ENCODE data around the gene BBS9.
"Not testable (repeated sequence)": the region's sequence is repeated elsewhere in the genome, so short reads cannot be mapped to it uniquely, and the experiment has no call there.

The BBS9 gene

DNA sequence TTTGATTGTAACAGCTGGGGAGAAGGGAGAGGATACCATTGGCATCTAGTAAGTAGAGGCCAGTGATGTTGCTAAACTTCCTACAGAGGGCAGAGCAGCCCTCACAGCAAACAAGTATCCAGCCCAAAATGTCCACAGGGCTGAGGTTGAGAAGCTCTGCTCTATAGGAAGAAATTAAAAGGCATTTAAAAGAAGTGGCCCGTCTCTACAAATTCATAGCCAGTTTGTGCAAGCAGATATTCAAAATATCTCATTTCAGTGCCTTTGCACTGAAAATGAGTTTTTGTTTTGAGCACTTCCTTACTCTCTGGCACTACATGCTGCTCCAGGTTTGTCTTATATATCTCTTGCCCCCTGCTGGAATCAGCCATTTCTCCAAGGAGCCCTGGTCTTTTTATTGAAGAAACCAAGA, 330.0 kb downstream of the BBS9 start:
- H3K27ac ChIP-seq: no peak overlapping the region
- TF ChIP-seq Cebpa-rat (IDR thresholded peaks at IDR 0.05): no peak
- H3K4me3 ChIP-seq: no peak overlapping the region
- H3K36me3 ChIP-seq: no peaks in the 10 kb centered on the region
- no peak overlapping the region for H3K4me2 ChIP-seq
- H4K20me1 ChIP-seq: no peaks in the 10 kb centered on the region
- H3K9ac ChIP-seq: no peak overlapping the region
- H3K27me3 ChIP-seq: no peaks in the 10 kb centered on the region
- no peaks in the 10 kb centered on the region for H3K4me1 ChIP-seq
- no peaks in the 10 kb centered on the region for H3K9me3 ChIP-seq (replicated peaks in 1 of 11)

DNA sequence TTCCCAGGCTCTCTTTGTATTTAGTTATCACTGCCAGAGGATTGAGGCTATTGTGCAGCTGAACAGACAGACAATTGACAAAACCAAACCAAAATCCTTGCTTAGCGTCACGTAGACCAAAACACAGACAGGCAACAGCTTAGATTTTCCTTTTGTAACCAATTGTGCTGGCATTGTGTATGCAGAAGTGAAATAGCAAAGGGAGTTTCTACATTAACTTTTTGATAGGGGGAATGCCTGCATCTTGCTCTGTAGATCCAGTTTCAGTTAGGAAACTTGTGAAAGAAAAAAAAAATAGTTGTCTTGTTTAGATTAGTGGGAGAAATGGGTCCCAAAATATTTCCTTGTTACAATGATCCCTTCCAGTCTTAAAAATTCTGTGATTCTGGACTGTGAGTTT, 333.8 kb downstream of the BBS9 start:
- Histone ChIP-seq H3K27ac (no peak overlapping the region), H3K4me2 (no peak overlapping the region)

DNA sequence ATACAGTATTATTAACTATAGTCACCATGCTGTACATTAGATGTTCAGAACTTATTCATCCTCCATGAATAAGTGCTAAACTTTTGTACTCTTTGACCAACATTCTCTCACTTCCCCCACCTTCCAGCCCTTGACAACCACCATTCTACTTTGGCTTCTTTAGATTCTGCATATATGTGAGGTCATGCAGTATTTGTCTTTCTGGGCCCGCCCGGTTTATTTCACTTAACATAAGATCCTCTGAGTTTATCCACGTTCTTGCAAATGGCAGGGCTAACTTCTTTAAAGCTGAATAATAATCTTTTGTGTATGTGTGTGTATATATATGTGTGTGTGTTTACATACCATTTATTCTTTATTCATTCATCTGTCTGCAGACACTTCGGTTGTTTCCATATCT, 336.8 kb downstream of the BBS9 start:
- H3K4me1 ChIP-seq: no peaks in the 10 kb centered on the region
- no peak for TF ChIP-seq Cebpa-rat (IDR thresholded peaks at IDR 0.05)
- H3K36me3 ChIP-seq: no peaks in the 10 kb centered on the region
- H3K27me3 ChIP-seq: no peaks in the 10 kb centered on the region
- H3K9ac ChIP-seq: no peak overlapping the region
- H3K27ac ChIP-seq: no peak overlapping the region
- H3K4me3 ChIP-seq: no peak overlapping the region
- no peaks in the 10 kb centered on the region for H4K20me1 ChIP-seq
- no peaks in the 10 kb centered on the region; a peak in 1 of 22 replicates for H3K9me3 ChIP-seq (replicated peaks in 1 of 11)
- H3K4me2 ChIP-seq: no peak overlapping the region

More for the DNA sequence above, 333.8 kb downstream of the BBS9 start:
- H3K4me3 ChIP-seq: no peak overlapping the region
- no peaks in the 10 kb centered on the region for H3K36me3 ChIP-seq
- no peaks in the 10 kb centered on the region for H4K20me1 ChIP-seq
- H3K9me3 ChIP-seq (replicated peaks in 1 of 11): no peaks in the 10 kb centered on the region
- H3K4me1 ChIP-seq: no peaks in the 10 kb centered on the region
- no peak for TF ChIP-seq Cebpa-rat (IDR thresholded peaks at IDR 0.05)
- no peak overlapping the region for H3K9ac ChIP-seq
- H3K27me3 ChIP-seq: no peaks in the 10 kb centered on the region

DNA sequence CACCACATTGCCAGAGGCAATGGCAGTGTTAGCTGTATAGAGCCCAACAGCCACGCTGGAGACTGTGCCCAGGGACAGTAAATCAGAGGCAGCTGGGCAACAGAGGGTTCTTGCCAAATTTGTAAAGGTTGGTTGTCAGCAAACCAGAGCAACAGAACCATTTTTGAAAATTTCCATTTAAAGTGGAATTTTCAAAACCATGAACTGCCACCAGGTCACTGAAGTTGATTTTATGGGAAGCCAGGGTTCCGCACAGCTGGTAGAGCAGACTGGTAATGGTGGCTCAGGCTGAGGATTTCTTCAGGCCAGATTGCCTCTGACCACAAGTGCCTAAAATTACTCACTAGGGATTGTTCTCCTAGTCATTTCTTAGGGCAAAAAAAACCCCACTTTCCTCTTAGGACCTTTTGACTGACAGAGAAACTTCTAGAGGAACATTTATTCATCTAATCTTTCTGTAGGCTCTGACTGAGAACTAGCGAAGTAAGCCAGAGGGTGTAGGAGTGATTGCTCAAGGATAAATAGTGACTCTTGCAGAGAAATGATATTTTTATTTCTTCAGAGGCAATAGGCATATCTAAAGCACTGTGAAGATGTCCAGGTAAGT, 342.4 kb downstream of the BBS9 start:
- H3K36me3 ChIP-seq: no peaks in the 10 kb centered on the region
- no peak for TF ChIP-seq Cebpa-rat (IDR thresholded peaks at IDR 0.05)
- H3K4me3 ChIP-seq: no peak overlapping the region
- no peaks in the 10 kb centered on the region for H4K20me1 ChIP-seq
- no peak overlapping the region for H3K27ac ChIP-seq
- no peak overlapping the region for H3K4me2 ChIP-seq
- H3K9ac ChIP-seq: no peak overlapping the region
- no peaks in the 10 kb centered on the region; a peak in 1 of 22 replicates for H3K9me3 ChIP-seq (replicated peaks in 1 of 11)
- H3K4me1 ChIP-seq: no peaks in the 10 kb centered on the region
- no peaks in the 10 kb centered on the region for H3K27me3 ChIP-seq

DNA sequence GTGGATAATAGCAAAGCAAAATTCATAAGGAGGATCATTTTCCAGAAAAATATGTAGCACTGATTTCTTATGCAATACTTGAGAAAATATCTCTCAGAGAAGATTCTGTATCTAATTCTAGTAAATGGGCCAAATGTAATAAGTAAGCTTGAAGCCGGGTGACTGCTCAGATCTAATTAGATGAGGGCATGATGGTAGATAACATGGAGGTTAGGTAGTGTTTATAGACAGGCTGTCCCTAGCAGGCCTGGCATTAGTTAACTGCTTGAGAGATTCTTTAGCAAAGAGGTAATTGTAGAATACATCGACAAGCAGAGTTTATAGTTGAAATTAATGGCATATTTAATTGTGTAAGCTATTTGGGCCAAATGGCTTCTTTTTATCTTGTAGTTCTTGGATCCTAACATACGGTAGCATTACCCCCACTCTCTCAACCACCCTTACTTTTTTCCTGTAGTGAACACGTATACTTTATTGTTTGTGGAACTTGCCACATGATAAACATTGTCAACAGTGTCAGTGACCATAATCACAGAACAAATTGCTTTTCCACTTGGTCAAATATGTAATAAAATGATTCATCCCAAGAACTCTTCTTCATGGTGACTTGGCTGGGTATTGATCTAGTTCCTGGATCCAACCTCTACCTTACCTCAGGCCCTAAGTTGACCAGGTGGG, 343.1 kb downstream of the BBS9 start:
- no peaks in the 10 kb centered on the region for H3K27me3 ChIP-seq
- no peak for TF ChIP-seq Cebpa-rat (IDR thresholded peaks at IDR 0.05)
- no peaks in the 10 kb centered on the region for H4K20me1 ChIP-seq
- H3K36me3 ChIP-seq: no peaks in the 10 kb centered on the region
- H3K4me3 ChIP-seq: no peak overlapping the region
- H3K27ac ChIP-seq: no peak overlapping the region
- no peak overlapping the region for H3K9ac ChIP-seq
- H3K9me3 ChIP-seq (replicated peaks in 1 of 11): no peaks in the 10 kb centered on the region; a peak in 1 of 22 replicates
- H3K4me2 ChIP-seq: no peak overlapping the region
- H3K4me1 ChIP-seq: no peaks in the 10 kb centered on the region

DNA sequence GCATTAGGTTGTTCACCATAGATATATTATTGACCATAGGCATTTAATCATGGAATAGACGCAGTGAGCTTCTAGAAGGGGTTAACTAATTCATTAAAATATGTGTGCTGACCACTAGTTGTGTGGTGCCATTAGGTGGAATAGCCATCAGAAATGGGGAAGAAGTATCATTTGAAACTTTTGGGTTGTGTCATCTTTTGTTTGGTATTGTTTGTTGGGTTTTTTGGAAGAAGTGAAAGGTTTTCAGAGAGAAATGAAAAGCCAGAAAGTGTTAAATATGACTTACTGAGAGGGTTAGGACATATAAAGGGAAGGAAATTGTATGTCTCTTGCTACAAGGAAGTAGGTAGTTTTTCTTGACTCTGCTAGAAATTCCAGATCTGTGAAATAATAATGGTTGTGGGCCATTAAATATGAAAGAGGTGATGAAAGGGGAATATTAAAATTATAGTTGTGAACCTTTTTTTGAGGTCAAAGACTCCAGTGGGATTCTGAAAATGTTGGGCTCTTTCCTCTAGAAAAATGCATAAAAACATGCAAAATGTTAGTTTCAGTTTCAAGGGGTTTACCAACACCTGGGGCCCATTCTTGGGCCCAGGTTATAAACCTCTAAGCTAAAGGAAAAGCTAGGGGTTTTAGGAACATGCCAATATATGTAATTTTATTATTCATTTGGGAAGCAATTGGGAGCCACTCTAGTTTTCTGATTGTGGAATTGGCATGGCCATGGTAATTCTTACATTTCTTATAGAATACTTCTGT, 348.5 kb downstream of the BBS9 start:
- no peak overlapping the region for H3K4me3 ChIP-seq
- no peaks in the 10 kb centered on the region for H3K27me3 ChIP-seq
- H3K36me3 ChIP-seq: no peaks in the 10 kb centered on the region
- H3K4me2 ChIP-seq: no peak overlapping the region
- H3K27ac ChIP-seq: no peak overlapping the region
- TF ChIP-seq Cebpa-rat (IDR thresholded peaks at IDR 0.05): no peak
- H3K9ac ChIP-seq: no peak overlapping the region
- peaks cover 0 to 16% (median 0%) of the 10 kb centered on the region in 11 experiments; a peak in 4 of 22 replicates for H3K9me3 ChIP-seq (replicated peaks in 1 of 11)
- peaks cover 0 to 4% (median 0%) of the 10 kb centered on the region in 10 experiments; a peak in 1 of 20 replicates for H3K4me1 ChIP-seq
- no peaks in the 10 kb centered on the region for H4K20me1 ChIP-seq

DNA sequence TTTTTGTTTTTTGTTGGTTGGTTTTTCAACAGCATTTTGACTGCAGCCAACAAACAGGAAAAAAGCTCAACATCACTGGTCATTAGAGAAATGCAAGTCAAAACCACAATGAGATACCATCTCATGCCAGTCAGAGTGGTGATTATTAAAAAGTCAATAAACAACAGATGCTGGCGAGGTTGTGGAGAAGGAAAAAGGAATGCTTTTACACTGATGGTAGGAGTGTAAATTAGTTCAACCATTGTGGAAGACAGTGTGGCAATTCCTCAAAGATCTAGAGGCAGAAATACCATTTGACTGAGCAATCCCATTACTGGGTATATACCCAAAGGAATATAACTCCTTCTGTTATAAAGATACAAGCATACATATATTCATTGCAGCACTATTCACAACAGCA, 355.1 kb downstream of the BBS9 start:
- H3K9ac ChIP-seq, H4K20me1 ChIP-seq, H3K4me1 ChIP-seq, H3K4me2 ChIP-seq, H3K36me3 ChIP-seq, H3K27me3 ChIP-seq, H3K27ac ChIP-seq, H3K4me3 ChIP-seq: not testable (repeated sequence)
- peaks cover 0 to 12% (median 0%) of the 10 kb centered on the region in 11 experiments; a peak in 3 of 22 replicates for H3K9me3 ChIP-seq (replicated peaks in 1 of 11)

DNA sequence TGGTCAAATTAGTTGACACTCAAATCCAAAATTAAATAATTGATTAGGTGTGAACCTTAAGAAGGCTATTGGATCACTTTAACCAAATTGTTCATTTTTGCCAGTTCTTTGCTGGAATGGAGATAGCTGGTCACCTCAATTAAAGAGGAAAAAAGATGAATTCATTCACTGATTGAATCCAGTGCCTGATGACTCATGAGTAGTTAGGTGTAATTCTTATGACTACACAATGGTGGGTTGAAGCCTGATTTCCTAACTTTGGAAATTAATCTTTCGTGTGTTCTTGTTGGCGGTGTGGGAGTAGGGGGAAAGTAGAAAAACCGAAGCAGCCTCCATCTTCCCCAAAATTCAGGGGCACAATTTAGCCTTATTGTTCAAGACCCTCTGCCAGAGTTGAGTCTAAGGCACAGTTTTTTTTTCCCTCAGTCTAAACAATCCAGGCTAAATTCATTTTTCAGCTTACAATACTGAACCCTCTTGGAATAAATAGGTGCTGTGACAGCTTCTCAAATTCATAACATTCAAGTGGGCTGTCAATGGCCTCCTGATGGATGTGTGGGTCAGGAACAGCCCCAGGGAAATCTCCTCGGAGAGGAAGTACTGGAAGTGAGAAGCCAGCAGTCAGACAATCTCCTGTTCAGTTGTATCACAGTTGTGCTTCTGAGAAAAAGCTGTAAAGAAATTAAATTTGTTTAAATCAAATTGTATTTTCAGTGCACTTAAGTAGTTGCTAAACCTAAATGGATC, 356.6 kb downstream of the BBS9 start:
- Histone ChIP-seq H3K9me3 (replicated peaks in 1 of 11) (no peaks in the 10 kb centered on the region), H3K4me2 (no peak overlapping the region), H3K36me3 (no peaks in the 10 kb centered on the region), H3K9ac (no peak overlapping the region), H4K20me1 (no peaks in the 10 kb centered on the region), H3K4me1 (peaks cover 0 to 8% (median 0%) of the 10 kb centered on the region in 10 experiments; a peak in 1 of 20 replicates), H3K4me3 (no peak overlapping the region), H3K27me3 (no peaks in the 10 kb centered on the region), H3K27ac (no peak overlapping the region)
- no peak for TF ChIP-seq Cebpa-rat (IDR thresholded peaks at IDR 0.05)

DNA sequence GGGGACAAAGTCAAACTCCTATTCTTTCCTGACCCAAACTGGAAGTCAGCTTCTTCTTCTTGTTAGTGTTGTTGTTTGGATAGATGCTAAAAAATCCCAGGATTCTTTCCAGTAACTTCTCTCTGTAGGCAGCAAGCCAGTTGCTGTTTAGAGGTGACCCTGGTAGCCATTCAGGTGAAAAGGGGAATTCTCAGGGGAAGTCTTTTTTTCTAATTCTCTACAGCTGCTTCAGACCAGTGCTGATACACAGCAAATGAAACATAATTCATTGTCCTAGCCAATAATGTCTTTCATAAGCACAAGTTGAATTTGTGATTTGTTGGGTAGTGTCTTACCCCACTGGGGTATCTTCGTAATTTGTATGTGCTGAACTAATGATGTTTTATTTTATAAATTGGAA, 357.3 kb downstream of the BBS9 start:
- Histone ChIP-seq H3K27ac (no peak overlapping the region), H3K9ac (no peak overlapping the region), H3K9me3 (replicated peaks in 1 of 11) (no peaks in the 10 kb centered on the region), H3K4me3 (no peak overlapping the region), H3K4me2 (no peak overlapping the region), H3K36me3 (no peaks in the 10 kb centered on the region), H3K27me3 (no peaks in the 10 kb centered on the region), H3K4me1 (peaks cover 0 to 8% (median 0%) of the 10 kb centered on the region in 10 experiments; a peak in 1 of 20 replicates), H4K20me1 (no peaks in the 10 kb centered on the region)
- no peak for TF ChIP-seq Cebpa-rat (IDR thresholded peaks at IDR 0.05)

Measured in BLaER1 treated with 17β-estradiol and CSF1 and Interleukin-3, amounts not matched to agents 10 nM and 100 nM (cell line).